ENCODE measurements around the gene PLXNA4.

Gene PLXNA4

DNA sequence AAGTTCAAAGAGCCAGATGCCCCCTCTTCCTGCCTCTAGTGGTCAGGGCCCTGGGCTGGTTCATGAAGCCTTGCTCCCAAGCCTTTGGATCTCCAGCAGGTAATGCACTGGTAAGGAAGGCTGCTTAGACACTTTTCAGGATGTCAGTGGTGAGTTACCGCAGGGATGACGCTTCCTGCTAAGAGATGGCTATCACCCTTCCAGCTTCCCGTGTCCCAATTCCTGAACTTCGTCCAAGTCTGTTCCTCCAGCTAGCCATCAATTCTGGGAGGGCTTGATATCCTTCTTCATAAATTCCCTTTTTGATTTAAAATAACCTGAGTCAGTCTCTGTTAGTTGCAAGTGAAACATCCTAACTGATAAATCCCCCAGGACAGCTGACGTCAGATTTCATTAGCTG lies 221.2 kb downstream of the PLXNA4 start:
- DNase-seq (ENCODE audit: low read depth) = no peak

DNA sequence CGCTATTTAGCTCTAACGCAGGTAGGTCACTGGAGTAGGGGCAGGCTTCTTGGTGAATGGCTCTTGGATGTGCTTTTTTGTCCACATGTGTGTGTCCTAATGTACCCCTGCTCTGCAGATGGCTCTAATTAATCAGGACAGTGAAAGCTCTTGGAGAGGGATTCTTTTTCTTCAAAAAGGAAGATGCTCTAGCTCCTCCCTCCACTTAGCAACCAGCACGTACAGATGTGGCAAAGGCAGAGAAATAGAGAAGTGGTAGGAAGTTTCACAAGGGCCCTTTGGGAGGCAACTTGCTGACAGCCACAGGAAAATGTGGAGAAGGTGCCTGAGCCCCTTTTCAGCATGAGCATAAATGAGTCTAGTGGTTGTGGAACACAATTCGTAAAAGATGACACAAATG lies 221.7 kb downstream of the PLXNA4 start:
- no peak for DNase-seq (ENCODE audit: low read depth)

DNA sequence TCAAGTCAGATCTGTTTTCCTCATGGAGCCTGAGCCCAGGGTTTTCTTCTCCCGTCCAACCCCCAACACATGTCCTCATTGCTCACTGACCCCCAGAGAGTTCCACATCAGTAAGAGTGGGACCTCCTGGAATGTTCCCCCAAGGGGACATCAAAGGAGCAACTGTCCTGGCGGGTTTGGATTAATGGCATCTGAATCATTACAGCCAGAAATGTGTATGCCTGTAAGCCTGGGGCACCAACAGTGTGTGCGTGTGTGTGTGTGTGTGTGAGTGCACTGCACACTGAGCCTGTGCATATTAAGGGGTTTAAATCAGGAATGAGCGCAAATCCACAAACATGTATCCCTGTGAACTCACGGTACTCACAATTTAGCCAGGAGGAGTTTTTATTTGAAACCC lies 222.3 kb downstream of the PLXNA4 start:
- DNase-seq (ENCODE audit: low read depth) = no peak

DNA sequence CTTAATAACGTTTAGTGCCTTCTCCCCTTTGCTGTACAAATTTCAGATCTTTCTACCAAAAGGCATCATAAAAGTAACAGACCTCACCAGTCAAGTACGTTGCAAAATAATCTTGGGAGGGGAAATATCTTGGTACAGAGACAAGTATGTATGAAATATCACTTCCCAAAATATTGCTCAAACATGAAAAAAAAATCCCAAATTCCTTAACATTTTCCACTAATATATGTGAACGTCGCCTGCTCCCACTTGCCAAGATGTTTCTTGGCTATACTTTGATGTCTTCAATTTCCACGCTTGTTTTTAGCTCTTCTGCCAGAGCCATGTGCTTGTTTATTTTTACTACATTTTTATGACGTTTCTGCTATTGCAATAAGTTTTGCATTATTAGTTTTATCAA lies 223.5 kb downstream of the PLXNA4 start:
- DNase-seq (ENCODE audit: low read depth) = no peak

DNA sequence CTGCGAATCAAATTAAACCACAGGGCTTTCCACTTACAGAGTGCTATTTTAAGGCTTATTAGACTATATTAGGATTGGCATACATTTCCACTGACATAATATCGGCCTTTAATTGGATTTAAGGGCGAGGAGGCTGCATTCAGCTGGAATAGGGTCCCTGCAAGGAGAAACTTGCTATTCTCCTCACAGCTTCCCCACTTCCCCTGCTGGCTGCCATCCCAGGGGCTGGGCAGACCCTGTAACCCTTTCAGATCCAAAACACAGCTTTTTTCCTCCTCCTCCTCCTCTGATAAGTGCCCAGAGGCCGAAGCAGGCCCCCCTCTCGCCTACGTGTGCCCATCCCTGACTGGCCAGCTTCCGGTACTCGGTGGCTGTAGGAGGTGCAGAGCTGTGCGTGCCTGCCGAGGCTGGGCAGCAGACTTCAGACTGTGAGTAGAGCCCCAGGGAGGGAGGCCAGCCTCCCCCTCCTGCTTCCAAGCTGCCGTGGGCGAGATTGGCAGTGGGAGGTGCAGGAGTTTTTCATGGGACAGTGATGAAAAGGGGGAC lies 224.2 kb downstream of the PLXNA4 start:
- no peak for DNase-seq (ENCODE audit: low read depth)

DNA sequence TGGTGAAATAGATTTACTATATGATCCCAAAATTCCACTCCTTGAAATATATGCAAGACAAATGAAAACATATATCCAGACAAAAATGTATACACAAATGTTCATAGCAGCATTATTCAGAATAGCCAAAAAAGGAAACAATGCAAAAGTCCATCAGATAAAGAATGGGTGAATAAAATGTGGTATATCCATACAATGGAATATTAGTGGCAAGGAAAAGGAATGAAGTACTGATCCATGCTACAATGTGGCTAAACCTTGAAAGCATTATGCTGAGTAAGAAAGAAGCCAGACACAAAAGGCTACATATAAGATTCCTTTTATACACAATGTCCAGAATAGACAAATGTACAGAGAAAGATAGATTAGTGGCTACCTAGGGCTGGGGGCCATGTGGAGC lies 225.5 kb downstream of the PLXNA4 start:
- no peak for DNase-seq (ENCODE audit: low read depth)

DNA sequence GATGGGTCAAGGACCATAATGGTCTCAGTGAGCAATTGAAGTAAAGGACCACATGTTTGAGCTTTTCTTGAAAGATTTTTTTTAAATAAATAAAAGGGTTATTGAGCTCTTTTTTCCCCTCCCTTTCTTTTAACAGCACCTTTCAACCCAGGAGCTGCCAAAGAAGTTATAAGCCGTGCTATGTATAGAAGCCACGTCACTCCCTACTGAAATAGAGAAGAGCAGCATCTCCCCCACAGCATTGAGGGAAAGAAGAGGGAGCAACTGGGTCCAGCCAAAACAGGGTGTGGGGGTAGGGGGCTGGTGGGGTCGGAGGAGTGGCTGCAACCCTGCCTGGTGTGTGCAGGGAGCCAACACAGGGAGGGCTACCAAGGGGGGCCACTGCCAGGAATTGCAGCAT lies 227.2 kb downstream of the PLXNA4 start:
- no peak for DNase-seq (ENCODE audit: low read depth)

DNA sequence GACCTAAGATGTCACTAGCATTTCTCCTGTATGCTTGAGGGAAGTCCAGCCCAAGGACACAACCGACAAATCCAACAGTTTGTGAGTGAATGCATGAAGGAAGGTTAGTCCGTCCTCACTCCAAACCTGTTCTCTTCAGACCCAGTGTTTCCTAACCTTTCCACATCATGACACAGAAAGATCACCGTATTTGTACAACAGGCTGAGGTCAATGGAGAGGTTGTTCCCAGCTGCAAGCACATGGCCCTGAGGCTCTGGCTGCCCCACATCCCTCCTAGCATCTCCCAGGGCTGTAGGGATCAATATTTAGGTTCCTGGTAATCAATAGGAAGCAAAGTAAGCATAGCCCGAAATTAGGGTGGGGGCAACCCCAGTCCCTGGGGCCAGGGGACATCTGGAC lies 227.9 kb downstream of the PLXNA4 start:
- no peak for DNase-seq (ENCODE audit: low read depth)

DNA sequence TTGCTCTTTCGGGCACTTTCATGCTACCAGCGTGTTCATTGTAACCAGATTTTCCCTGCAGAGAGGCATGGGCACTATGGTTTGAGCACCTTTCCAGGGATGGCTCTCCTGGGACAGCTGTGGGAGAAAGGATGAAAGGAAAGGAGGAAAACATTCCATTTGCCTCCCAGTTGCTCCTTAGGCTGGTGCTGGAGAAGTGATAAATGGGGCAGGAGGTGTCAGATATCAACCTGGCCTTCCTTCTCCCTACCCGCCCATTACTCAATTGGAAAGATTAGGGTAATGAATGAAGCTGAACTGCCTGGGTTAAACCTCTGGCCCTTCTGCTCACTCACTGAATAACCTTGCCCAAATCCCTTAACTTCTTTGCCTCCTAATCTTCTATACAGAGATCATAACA lies 228.4 kb downstream of the PLXNA4 start:
- DNase-seq (ENCODE audit: low read depth) = no peak

- no peak for DNase-seq (ENCODE audit: low read depth)
Measured at GRCh38 chr7:132347123-132347522, 229.1 kb downstream of the PLXNA4 start.

- DNase-seq (ENCODE audit: low read depth) = no peak
Measured at GRCh38 chr7:132345543-132346129, 230.6 kb downstream of the PLXNA4 start.

- DNase-seq (ENCODE audit: low read depth) = no peak
Measured at GRCh38 chr7:132345030-132345429, 231.2 kb downstream of the PLXNA4 start.

DNA sequence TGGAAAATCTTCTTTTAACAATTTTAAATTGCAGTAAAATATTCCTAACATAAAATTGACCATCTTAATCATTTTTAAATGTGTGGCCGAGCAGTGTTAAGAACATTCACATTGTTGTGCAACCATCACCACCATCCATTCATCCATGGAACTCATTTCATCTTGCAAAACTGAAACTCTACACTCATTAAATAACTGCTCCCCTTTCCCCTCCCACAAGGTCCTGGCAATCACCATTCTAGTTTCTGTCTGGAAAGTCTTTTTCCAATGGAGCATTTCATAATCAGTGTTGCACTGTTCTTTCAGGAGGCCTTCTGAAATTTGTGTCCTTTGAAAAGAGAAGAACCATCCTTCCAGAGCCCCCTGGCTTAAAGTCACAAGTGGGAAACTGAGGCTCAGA lies 233.1 kb downstream of the PLXNA4 start:
- no peak for DNase-seq (ENCODE audit: low read depth)

GRCh38 chr7:132337450-132338080 lies 238.7 kb downstream of the PLXNA4 start:
- DNase-seq (ENCODE audit: low read depth) = no peak

- no peak for DNase-seq (ENCODE audit: low read depth)
Measured at GRCh38 chr7:132336797-132337196, 239.5 kb downstream of the PLXNA4 start.

GRCh38 chr7:132333301-132333700 lies 243.0 kb downstream of the PLXNA4 start:
- no peak for DNase-seq (ENCODE audit: low read depth)

GRCh38 chr7:132328760-132329159 lies 247.5 kb downstream of the PLXNA4 start:
- no peak for DNase-seq (ENCODE audit: low read depth)

DNA sequence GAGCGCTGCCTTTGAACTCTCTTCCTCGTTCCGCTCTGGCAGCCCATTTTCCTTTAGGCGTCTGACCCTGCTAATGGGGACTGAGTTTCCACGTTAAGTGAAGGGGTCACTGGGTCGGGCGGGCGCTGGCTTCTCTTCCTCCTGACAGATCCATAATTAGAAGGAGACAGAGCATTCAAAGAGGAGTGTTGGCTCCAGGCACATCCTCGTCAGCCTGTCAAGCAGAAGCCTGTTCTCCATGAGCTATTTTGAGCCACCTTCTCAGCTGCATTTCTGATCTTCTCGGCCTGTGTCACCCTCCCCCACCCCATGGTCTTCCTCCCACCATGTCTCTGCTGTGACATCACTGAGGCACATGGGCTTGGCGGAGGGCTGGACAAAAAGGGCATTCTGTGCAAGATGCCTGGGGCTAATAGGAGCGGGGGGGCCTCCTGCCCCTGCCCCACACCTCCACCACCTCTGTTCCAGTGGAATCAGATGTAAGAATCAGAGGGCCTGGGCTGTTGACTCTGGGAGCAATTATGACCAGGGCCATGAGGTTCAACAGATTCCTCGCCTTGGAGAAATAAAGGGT lies 248.1 kb downstream of the PLXNA4 start:
- no peak for DNase-seq (ENCODE audit: low read depth)

DNA sequence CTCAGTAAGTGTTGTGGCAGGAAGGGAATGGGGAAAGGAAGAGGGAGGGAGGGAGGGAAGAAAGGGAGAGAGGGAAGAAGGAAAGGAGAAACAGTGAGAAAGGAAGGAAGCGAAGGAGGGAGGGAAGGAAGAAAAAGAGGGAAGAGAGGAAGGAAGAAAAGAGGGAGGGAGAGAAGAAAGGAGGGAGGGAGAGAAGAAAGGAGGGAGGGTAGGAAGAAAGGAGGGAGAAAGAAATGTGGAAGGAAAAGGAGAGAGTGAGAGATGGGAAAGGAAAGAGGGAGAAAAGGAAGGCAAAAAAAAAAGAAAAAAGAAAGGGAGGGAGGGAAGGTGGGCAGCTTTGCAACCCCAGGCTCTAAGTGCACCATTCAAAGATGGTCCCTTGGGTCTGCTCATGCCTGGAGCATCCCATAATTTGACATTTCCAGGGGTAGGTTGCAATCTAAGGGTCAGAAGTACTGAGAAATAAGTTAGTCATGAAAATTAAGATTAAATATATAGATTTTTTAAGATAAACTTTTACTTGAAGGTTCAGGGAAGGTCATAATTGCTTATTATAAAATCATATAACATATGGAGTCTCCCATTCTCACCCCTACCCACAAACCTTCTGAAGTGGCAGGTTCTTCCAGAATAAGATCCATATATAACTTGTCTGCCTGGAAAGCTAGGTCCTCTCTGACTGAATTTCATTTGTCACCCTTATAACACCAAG lies 249.2 kb downstream of the PLXNA4 start:
- no peak for DNase-seq (ENCODE audit: low read depth)

DNA sequence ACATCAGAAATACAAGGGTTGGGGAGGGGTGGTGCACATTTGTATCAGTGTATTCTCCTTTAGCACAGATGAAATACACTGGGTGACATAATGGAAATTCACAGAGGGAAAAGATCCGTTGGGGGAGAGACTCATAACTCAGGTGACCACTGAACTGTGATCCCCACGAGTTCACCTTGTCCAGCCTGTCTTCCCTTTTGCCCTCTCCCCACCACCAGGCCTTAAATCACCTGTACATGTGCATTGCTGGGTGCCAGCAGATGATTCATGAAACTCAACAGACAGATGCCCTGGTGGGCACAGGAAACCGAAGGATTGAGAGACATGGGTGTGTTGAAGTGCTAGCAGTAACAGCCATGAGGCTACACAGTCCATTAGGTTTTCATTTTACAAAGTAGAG lies 253.3 kb downstream of the PLXNA4 start:
- DNase-seq (ENCODE audit: low read depth) = no peak

DNA sequence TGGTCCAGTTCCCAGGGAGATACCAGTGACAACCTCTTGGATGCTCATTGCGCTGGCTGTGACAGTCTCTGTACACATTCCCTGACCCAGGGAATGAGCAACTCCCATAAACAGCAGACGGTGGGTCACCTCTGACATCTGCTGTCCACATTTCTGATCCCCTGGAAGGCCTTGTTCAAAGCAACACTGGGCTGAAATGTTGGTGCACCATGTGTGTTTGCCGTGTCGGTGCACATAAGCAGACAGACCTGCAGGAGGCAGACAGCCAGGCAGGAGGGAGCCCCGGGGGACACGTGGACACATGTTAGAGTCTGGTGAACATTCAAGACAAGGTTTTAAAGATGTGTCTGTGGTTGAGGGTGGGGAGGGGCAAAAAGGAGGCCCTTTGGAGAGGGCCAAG lies 254.9 kb downstream of the PLXNA4 start:
- no peak for DNase-seq (ENCODE audit: low read depth)

GRCh38 chr7:132319481-132319880 lies 256.8 kb downstream of the PLXNA4 start:
- no peak for DNase-seq (ENCODE audit: low read depth)
